Activated naive CD4-positive, alpha-beta T cell treated with anti-CD3 and anti-CD28 coated beads, Interleukin-2, amount 10 ng/mL, durations not matched to agents 7 days and 5 days (primary cell): Measurements from ENCODE around the gene ANKRD13B.
"Not testable (repeated sequence)": the region's sequence is repeated elsewhere in the genome, so short reads cannot be mapped to it uniquely, and the experiment has no call there.

ENCODE experiments used
- CTCF ChIA-PET: fragments of 350-600 bp; sonication (Branson Sonifier 250); formaldehyde crosslinking; loops from one replicate; lab custom pipeline; 2021; ENCODE audit warnings: antibody characterized with exemption; lab: Charles Lee
- DNase-seq: peaks from one replicate; pipeline ENCODE4 v3.0.0-alpha.2; 2020
- H3K27ac Mint-ChIP-seq: one replicate; pipeline ENCODE4 v1.8.0; 2021; ENCODE audit warnings: mild to moderate bottlenecking, moderate library complexity, mixed read lengths
- H3K27me3 Mint-ChIP-seq: one replicate; pipeline ENCODE4 v1.8.0; 2021; ENCODE audit warnings: mild to moderate bottlenecking, mixed read lengths
- H3K36me3 Mint-ChIP-seq: one replicate; pipeline ENCODE4 v1.8.0; 2021; ENCODE audit warnings: mixed read lengths
- H3K4me1 Mint-ChIP-seq: one replicate; pipeline ENCODE4 v1.8.0; 2021; ENCODE audit warnings: mixed read lengths
- H3K4me3 Mint-ChIP-seq: one replicate; pipeline ENCODE4 v1.8.0; 2021; ENCODE audit warnings: mild to moderate bottlenecking, moderate library complexity, mixed read lengths
- H3K9me3 Mint-ChIP-seq: one replicate; pipeline ENCODE4 v1.8.0; 2021; ENCODE audit warnings: mixed read lengths

Gene ANKRD13B

DNA sequence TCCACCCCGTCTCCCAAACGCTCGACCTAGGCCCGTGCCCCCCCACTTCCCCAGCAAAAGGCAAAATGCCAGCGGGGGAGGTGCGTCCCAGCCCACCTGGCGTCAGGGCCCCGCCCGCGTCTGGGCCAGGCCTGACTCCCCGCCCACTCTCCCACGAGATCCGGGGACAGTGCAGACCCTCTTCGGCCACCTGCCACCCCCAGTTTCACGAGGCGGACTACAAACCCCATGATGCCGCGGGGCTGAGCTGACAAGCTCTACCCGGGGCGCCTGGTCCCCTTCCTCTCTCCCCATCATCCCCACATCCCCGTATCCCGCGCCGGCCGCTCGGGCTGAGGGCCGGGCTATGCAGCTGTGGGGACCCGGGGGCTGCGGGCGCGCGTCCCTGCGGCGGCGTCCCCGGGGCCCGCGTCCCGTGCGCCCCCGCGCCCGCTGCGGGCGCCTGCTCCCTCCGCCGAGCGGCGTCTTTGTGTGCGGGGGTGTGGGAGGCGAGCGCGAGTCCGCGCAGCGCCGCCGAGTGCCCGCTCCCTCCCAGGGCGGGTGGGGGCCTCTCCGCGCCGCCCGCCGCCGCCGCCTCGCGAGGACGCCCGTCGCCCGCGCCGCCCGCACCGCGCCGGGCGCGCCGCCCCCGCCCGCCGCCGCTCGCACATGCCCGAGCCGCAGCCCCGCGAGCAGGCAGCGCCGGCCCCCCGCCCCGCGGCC, at the start of gene ANKRD13B:
Gene ANKRD13B, plus strand, starts transcription at position 283 of the 702 bp plus-strand sequence. CDS start 490 bp downstream, outside the sequence.
- peaks cover 41% of the 10 kb centered on the region for H3K4me1 Mint-ChIP-seq
- peak within 1 kb of the TSS; percentile 19 for H3K27ac Mint-ChIP-seq
- H3K27me3 Mint-ChIP-seq: peaks cover 10% of the 10 kb centered on the region
- H3K36me3 Mint-ChIP-seq: peaks cover 3% of the 10 kb centered on the region
- CTCF ChIA-PET: interaction anchor here (0.9 to 5.0 kb wide), 7 partner anchors 9 to 223 kb away, joined by 3 to 48 read pairs (median 23); partner anchors contain the start of genes ABHD15, CORO6 and TP53I13
- no peaks in the 10 kb centered on the region for H3K9me3 Mint-ChIP-seq
- DNase-seq: peak; percentile 65
- peak within 1 kb of the TSS; percentile 80 for H3K4me3 Mint-ChIP-seq

DNA sequence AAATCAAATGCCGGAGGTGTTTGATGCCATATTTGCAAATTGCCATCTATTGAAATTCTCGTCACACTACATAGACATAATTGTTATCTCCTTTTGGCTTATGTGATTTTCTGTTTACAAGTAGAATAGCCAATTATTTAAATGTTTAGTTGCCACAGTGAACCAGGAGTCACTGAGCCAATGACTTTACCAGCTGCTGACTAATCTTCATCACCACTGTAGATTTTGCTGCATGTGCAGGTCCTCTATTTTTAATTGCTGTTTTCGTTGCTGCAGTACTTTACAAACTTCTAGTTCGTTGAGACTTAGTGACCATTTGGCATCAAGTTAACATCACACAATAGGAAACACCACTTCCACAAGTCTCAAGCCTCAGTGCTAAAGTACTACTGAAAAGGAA, 48.9 kb upstream of the ANKRD13B start:
- Mint-ChIP-seq H3K36me3 (peaks cover 35% of the 10 kb centered on the region), H3K4me1 (peaks cover 9% of the 10 kb centered on the region), H3K27me3 (no peaks in the 10 kb centered on the region), H3K27ac (no peak overlapping the region), H3K9me3 (no peaks in the 10 kb centered on the region), H3K4me3 (no peak overlapping the region)
- CTCF ChIA-PET: no interaction called here
- no peak for DNase-seq

DNA sequence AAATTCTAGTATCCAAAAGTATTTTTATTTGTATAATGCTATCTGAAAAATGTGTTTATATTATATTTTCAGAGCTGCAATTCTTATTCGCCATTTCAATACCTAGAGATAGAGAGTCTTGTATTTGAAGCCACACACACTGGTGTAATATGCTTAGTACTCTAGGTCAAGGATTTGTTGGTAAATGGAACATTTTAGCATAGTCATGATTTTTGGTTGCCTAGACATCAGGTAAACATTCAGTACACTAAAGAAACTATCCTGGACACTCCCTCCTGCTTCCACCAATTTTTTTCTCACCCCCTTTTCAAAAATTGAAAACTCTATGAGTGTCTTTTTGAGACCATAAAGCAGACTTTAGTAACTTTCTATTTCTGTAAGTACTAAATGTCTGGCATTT, 46.8 kb upstream of the ANKRD13B start:
- DNase-seq: no peak
- Mint-ChIP-seq H3K4me3 (no peak overlapping the region), H3K4me1 (peaks cover 12% of the 10 kb centered on the region), H3K27ac (no peak overlapping the region), H3K9me3 (no peaks in the 10 kb centered on the region), H3K27me3 (no peaks in the 10 kb centered on the region), H3K36me3 (peaks cover 35% of the 10 kb centered on the region)
- CTCF ChIA-PET: interaction anchor here (1.0 kb wide), 1 partner anchor 12 kb away, joined by 3 read pairs; no protein-coding TSS in a partner anchor

DNA sequence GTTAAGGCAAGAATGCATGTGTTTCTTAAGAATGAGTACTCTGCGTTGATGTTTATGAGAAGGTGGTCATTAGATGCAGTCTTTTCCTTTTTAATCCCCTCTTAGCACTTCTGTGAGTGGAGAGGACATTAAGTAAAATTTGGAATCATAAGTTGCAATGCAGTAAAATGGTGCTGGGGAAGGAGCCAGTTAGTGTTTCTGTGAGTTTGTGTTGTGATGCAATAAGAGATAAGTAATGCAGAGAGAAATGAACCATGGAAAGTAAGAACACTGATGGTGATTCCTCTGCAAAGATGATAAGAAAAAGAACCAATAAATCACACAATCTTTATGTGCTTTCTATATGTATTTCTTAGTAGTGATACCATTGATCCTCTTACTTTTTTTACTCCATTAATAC, 46.1 kb upstream of the ANKRD13B start:
- peaks cover 12% of the 10 kb centered on the region for H3K4me1 Mint-ChIP-seq
- H3K27ac Mint-ChIP-seq: no peak overlapping the region
- no peaks in the 10 kb centered on the region for H3K9me3 Mint-ChIP-seq
- no peak overlapping the region for H3K4me3 Mint-ChIP-seq
- peaks cover 35% of the 10 kb centered on the region for H3K36me3 Mint-ChIP-seq
- H3K27me3 Mint-ChIP-seq: no peaks in the 10 kb centered on the region
- CTCF ChIA-PET: no interaction called here
- no peak for DNase-seq

DNA sequence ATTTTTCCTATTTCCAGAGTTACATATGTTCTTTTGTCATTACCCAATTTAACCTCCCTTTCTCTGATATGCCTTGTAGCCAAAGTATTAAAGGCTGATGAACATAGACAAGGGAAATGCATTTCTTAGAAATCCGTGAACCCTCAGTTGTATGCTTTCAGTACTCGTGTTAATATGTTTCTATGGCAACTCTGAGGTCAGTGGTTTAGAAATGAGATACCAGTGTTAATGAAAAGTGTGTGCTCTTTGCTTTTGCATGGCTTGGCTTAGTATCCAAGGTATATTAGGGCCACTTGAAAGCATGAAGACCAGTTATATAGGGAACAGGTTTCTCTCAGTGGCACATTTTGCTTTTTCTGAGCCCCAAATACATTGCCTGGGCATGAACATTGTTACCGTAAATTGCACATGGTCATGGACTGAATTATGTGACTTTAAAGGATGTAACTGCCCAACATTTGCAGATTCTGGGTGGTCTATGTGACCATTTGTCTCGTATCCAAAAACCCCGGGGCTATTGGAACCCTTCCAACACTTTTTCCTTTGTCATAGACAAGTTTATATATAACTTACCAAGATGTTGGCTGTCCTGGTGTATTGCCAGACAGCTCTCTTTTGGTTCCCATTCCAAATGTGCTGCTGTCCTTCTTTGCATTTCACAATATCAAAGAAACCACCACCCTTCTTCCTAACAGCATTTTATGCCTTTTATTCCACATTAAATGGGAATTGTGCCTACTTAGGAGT, 43.6 kb upstream of the ANKRD13B start:
- CTCF ChIA-PET: interaction anchor here (1.0 kb wide), 1 partner anchor 16 kb away, joined by 3 read pairs; no protein-coding TSS in a partner anchor
- H3K27me3 Mint-ChIP-seq: no peaks in the 10 kb centered on the region
- peaks cover 16% of the 10 kb centered on the region for H3K36me3 Mint-ChIP-seq
- H3K4me3 Mint-ChIP-seq: no peak overlapping the region
- H3K9me3 Mint-ChIP-seq: no peaks in the 10 kb centered on the region
- no peak overlapping the region for H3K27ac Mint-ChIP-seq
- no peak for DNase-seq
- peaks cover 12% of the 10 kb centered on the region for H3K4me1 Mint-ChIP-seq

DNA sequence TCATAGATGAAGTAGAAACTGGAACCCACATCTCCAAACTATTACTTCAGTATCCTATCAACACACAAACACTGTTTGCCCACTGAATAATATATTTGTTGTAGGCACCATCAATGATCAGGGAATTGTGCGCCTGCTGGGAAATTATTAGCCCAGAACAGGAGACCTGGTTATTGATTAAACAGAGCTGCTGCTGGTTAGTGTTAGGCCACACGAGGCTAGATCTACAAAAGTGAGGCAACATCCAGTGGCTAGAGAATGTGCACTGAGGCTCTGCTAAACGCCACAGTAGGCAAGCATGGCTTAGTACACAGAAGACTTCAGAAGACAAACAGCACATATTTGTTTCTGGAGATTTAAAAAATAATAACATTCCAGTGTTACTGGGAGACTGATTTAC, 37.1 kb upstream of the ANKRD13B start:
- H3K9me3 Mint-ChIP-seq: no peaks in the 10 kb centered on the region
- peaks cover 22% of the 10 kb centered on the region for H3K4me1 Mint-ChIP-seq
- CTCF ChIA-PET: interaction anchor here (1.3 kb wide), 1 partner anchor 186 kb away, joined by 4 read pairs; no protein-coding TSS in a partner anchor
- H3K27ac Mint-ChIP-seq: no peak overlapping the region
- H3K27me3 Mint-ChIP-seq: no peaks in the 10 kb centered on the region
- DNase-seq: no peak
- H3K4me3 Mint-ChIP-seq: no peak overlapping the region
- peaks cover 7% of the 10 kb centered on the region for H3K36me3 Mint-ChIP-seq

DNA sequence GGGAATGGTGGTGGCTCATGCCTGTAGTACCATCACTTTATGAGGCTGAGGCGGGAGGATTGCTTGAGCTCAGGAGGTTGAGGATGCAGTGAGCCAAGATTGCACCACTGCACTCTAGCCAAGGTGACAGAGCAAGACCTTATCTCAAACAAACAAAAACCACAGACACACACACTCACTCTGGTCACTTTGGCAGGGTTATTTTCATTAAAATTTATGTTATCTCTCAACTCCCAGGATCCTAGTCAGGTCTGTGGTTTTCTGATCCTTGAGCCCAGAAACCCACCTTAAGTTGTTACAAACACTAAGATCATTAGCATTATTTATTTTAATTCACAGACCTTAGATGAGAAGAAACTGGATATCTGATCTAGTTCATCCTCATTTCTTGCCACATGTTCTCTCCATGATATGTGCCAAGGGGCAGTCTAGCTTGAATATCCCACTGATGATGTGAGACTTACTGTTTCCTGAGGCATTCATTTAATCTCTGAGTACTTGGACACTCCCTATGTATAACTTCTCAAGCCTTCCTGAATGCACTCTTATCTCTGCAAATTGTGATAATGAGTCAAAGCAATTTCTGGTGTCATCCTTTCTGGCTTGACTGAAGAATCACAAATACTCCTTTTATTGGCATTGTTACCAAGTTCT, 35.7 kb upstream of the ANKRD13B start:
- Mint-ChIP-seq H3K9me3 (no peaks in the 10 kb centered on the region), H3K27me3 (no peaks in the 10 kb centered on the region)
- CTCF ChIA-PET: interaction anchor here (1.2 to 1.9 kb wide), 2 partner anchors 9 to 187 kb away, joined by 4 to 5 read pairs; partner anchors contain the start of gene ABHD15

DNA sequence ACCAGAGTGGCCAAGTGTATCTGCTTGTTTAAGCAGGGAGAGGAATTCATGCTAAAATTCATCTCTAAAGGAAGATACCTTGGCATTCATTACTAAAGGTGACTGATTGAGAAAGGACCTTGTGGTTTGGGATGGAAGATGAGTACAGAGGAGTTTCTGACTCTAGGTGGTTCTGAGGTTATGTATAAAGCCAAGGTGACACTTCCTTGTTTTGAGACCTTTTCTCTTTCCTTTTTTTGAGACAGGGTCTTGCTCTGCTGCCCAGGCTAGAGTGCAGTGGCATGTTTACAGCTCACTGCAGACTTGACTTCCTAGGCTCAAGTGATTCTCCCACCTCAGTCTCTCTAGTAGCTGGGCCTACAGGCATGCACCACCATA, 35.2 kb upstream of the ANKRD13B start:
- Mint-ChIP-seq H3K9me3 (no peaks in the 10 kb centered on the region), H3K4me3 (no peak overlapping the region), H3K27ac (peak overlapping the region; percentile 5), H3K4me1 (peaks cover 28% of the 10 kb centered on the region), H3K27me3 (no peaks in the 10 kb centered on the region), H3K36me3 (peaks cover 20% of the 10 kb centered on the region)
- CTCF ChIA-PET: interaction anchor here (1.2 to 1.9 kb wide), 2 partner anchors 8 to 187 kb away, joined by 4 to 5 read pairs; partner anchors contain the start of gene ABHD15
- DNase-seq: no peak

More for the DNA sequence above, 35.7 kb upstream of the ANKRD13B start:
- DNase-seq: no peak
- peaks cover 24% of the 10 kb centered on the region for H3K4me1 Mint-ChIP-seq
- no peak overlapping the region for H3K27ac Mint-ChIP-seq
- no peak overlapping the region for H3K4me3 Mint-ChIP-seq
- peaks cover 15% of the 10 kb centered on the region for H3K36me3 Mint-ChIP-seq

DNA sequence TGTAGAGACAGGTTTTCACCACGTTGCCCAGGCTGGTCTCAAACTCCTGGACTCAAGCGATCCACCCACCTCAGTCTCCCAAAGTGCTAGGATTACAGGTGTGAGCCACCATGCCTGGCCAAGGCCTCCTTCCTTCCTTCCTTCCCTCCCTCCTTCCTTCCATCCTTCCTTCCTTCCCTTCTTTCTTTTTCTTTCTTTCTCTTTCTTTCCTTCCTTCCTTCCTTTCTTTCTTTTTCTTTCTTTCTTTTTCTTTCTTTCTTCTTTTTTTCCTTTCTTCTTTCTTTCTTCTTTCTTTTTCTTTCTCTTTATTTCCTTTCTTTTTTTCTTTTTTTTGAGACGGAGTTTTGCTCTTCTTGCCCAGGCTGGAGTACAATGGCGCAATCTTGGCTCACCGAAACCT, 34.8 kb upstream of the ANKRD13B start:
- Mint-ChIP-seq H3K36me3 (peaks cover 23% of the 10 kb centered on the region), H3K4me1 (peaks cover 31% of the 10 kb centered on the region)
- DNase-seq, H3K27ac Mint-ChIP-seq, H3K27me3 Mint-ChIP-seq, H3K9me3 Mint-ChIP-seq, H3K4me3 Mint-ChIP-seq: not testable (repeated sequence)
- CTCF ChIA-PET: interaction anchor here (1.3 to 1.9 kb wide), 2 partner anchors 188 to 411 kb away, joined by 3 to 5 read pairs; no protein-coding TSS in a partner anchor

DNA sequence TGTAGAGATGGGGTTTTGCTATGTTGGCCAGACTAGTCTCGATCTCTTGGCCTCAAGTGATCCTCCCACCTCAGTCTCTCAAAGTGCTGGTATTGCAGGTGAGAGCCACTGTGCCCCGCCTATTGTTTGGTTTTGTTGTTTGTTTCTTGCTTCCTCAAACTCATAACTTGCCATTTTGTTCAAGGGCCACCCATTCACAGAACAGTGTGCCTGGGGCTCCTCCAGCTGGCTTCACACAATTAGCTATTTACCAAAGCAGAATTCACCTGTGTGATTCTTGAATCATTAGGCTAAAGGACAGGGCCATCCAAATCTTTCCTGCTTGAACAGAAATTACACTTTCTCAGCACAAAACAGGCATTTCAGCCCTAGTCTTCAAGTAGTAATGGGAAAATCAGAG, 33.3 kb upstream of the ANKRD13B start:
- no peak for DNase-seq
- CTCF ChIA-PET: interaction anchor here (1.3 kb wide), 1 partner anchor 412 kb away, joined by 3 read pairs; no protein-coding TSS in a partner anchor
- Mint-ChIP-seq H3K4me3 (no peak overlapping the region), H3K27ac (no peak overlapping the region), H3K36me3 (peaks cover 27% of the 10 kb centered on the region), H3K4me1 (peaks cover 41% of the 10 kb centered on the region), H3K9me3 (no peaks in the 10 kb centered on the region), H3K27me3 (no peaks in the 10 kb centered on the region)

DNA sequence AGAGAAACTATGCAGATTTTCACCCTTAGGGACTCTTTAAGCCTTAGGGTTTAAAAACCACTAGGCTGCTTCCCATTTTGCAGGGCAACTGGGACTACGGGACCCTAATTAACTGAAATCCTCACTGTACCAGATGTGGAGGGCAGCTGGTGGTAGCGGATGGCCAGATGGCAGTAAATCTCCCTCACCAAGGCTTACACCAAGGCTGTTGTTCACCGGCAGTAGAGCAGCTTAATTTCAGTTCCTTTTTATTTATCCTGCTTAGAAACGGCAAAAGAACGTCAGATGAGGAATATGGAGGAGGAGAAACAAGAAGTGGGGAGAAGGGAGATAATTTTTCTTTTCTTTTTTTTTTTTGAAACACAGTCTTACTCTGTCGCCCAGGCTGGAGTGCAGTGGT, 32.6 kb upstream of the ANKRD13B start:
- Mint-ChIP-seq H3K36me3 (peaks cover 27% of the 10 kb centered on the region), H3K27me3 (no peaks in the 10 kb centered on the region), H3K9me3 (no peaks in the 10 kb centered on the region), H3K4me3 (no peak overlapping the region), H3K4me1 (peaks cover 46% of the 10 kb centered on the region), H3K27ac (no peak overlapping the region)
- no peak for DNase-seq
- CTCF ChIA-PET: interaction anchor here (1.2 kb wide), 1 partner anchor 190 kb away, joined by 3 read pairs; no protein-coding TSS in a partner anchor

DNA sequence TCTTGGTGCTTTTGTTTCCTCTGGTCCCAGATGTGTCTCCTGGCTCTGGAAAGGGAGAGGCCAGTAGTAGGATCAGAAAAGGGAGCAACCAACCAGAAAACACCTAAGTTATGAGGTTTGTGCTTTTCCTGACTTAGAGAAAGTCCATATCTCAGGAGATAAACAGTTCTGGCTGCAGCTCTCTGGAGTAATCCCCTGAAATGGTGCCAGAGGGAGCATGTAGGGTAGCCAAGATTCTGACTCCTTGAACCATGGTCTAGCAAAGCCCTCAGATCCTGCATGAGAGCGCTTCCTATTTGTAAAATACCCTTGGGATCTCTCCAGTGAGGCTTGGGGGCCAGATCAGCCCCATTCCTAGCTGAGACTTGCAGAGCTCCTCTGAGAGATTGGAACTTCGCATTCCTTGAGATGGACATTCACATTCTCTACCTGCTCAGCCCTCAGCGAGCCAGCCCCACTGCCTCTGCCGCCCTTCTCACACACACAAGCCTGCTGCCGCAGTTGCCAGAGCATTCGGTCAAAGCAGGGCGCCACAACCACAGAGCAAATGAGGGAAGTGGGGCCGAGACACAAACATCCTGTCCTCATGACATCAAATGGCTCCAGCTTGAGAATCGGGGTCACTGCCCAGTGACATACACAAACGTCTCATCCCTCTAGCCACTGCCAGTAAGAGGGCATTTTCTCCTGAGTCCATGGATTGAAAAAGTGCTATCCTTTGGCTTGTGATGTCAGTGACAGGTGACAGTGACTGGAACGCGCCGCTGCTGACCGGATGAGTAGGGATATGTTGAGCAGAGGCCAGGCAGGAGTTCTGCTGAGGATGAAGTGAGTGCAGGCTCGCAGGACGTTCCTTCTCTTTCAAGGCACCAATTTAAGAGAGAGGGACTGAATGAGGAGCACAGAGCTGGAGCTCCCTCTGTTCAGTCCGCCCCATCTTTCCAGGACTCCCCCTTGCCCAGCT, 31.1 kb upstream of the ANKRD13B start:
- Mint-ChIP-seq H3K27me3 (no peaks in the 10 kb centered on the region), H3K36me3 (peaks cover 27% of the 10 kb centered on the region), H3K4me3 (no peak overlapping the region), H3K9me3 (no peaks in the 10 kb centered on the region), H3K4me1 (peaks cover 55% of the 10 kb centered on the region), H3K27ac (no peak overlapping the region)
- CTCF ChIA-PET: interaction anchor here (1.0 kb wide), 1 partner anchor 192 kb away, joined by 3 read pairs; no protein-coding TSS in a partner anchor
- DNase-seq: no peak

DNA sequence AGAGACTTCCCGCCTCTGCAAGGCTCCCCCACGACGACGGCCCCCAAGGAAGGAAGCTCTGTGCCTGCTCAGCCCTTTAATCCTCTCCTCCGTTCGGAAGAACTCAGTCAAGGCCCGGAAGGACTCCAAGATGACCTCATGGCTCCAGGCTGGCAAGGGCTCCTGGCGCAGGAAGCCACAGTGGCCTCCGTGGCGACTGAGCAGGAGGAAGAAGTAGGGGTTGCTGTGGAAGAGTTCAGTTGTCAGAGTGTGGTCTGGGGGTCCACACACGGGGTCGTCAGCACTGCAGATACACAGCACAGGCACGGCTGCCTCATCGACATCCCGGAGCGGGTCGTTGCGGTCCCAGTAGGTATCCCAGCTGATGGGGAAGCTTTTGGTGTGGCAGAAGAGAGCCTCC, 30.3 kb upstream of the ANKRD13B start:
- H3K9me3 Mint-ChIP-seq: no peaks in the 10 kb centered on the region
- CTCF ChIA-PET: no interaction called here
- DNase-seq: no peak
- no peak overlapping the region for H3K27ac Mint-ChIP-seq
- H3K27me3 Mint-ChIP-seq: no peaks in the 10 kb centered on the region
- no peak overlapping the region for H3K4me3 Mint-ChIP-seq
- H3K36me3 Mint-ChIP-seq: peaks cover 27% of the 10 kb centered on the region
- peaks cover 47% of the 10 kb centered on the region for H3K4me1 Mint-ChIP-seq
